Stimulated activated naive B cell treated with anti-CD40 and anti-IgM and Interleukin-4, amounts not matched to agents 10 μg/mL and 1 μg/mL and 100 μg/mL, for 72 hours (primary cell): ENCODE measurements around the gene UNC45B.

ENCODE experiments used
- ATAC-seq, 2 donors: fragments of 150-1000 bp; cut with Tn5 transposase; replicated peaks; 2 replicates each; pipeline ENCODE4 v1.10.0; 2021; ENCODE audit warnings: moderate library complexity in 1 of 2
- DNase-seq: peaks from one replicate; pipeline ENCODE4 v3.0.0; 2021
- H3K27ac Mint-ChIP-seq: one replicate; pipeline ENCODE4 v1.8.0; 2022; ENCODE audit warnings: mild to moderate bottlenecking, mixed read lengths
- H3K27me3 Mint-ChIP-seq, 2 donors: one replicate each; pipeline ENCODE4 v1.8.0; 2022; ENCODE audit warnings: mixed read lengths in 2 of 2
- H3K36me3 Mint-ChIP-seq, 2 donors: one replicate each; pipeline ENCODE4 v1.8.0; 2022; ENCODE audit warnings: mixed read lengths in 2 of 2, mild to moderate bottlenecking in 1 of 2
- H3K4me1 Mint-ChIP-seq, 2 donors: one replicate each; pipeline ENCODE4 v1.8.0; 2022; ENCODE audit warnings: mixed read lengths in 2 of 2, mild to moderate bottlenecking in 1 of 2
- H3K4me3 Mint-ChIP-seq, 2 donors: one replicate each; pipeline ENCODE4 v1.8.0; 2022; ENCODE audit warnings: mild to moderate bottlenecking in 2 of 2, mixed read lengths in 2 of 2, moderate library complexity in 1 of 2
- H3K9me3 Mint-ChIP-seq, 2 donors: one replicate each; pipeline ENCODE4 v1.8.0; 2022; ENCODE audit warnings: mixed read lengths in 2 of 2, mild to moderate bottlenecking in 1 of 2

The UNC45B gene

DNA sequence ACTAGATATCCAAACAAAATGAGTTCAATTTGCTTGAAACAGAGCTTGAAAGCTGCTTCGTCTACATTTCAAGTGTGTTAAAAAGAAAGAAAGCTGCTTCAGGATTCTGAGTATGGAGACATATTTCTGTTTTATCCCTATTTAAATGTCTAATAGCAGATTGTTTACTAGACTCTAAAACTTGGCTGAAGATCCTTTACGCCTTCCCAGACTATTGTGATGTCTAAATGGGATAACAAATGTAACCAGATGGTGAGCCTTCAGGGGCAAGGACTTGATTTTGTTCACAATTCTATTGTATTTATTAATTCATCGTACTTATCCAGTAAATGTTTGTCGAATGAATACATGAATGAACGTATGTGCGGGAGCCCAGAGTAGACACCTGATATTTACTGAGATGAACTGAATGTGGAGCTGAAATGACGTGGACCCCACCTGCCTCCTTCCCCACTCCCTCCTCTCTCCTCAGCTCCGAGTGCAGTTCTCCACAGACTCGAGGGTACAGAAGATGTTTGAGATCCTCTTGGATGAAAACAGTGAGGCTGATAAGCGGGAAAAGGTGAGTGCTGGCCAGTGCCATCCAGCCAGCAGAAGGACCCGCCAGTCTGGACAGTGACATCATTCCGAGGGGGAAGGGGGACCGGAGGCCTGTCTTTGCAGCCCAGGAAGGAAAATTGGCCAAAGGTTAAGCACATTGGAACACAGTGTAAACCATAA is 5.0 kb downstream of the UNC45B start:
- Mint-ChIP-seq H3K9me3 (no peaks in the 10 kb centered on the region), H3K4me1 (no peaks in the 10 kb centered on the region), H3K27me3 (peaks cover 37 to 46% of the 10 kb centered on the region in 2 donors), H3K4me3 (no peak overlapping the region), H3K36me3 (no peaks in the 10 kb centered on the region), H3K27ac (no peak overlapping the region)
- DNase-seq = no peak
- no peak for ATAC-seq

DNA sequence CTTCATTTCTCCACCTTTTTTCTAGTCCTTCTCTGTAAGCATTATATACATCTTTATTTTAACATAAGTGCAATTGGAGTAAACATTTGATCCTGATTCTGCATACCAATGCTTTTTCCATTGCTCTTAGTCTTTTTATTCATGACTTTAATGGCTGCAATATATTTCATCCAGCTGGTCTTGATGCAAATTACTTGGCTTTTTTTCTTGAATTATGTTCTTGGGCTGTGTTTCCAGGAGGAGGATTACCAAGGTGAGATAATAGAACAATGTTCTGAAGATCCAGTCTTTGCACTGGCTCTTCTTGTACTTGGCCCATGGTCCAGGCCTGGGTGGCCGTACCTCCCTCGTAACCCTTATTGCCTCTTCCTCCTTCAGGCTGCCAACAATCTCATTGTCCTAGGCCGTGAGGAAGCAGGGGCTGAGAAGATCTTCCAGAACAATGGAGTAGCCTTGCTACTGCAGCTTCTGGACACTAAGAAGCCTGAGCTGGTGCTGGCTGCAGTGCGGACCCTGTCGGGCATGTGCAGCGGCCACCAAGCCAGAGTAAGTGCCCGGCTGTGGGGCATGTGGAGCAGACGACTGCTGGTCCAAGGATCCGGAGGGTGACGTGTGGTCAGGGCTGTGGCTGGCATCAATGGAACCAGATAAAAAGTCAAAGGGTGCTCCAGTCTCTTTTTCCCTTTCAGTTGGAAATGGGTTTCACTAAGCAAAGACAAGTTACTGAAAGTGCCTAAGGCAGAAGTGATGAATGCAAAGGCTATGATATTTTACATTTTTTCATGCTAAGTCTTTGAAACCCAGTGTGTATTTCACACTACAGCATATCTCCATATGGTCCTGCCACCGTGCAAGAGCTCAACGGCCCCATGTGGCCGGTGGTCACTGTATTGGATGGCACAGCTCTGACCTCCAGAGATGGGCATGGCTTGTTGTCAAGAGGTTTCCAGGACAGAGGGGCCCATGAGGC is 6.9 kb downstream of the UNC45B start:
- Mint-ChIP-seq H3K27me3 (peaks cover 34 to 39% of the 10 kb centered on the region in 2 donors), H3K4me1 (no peaks in the 10 kb centered on the region), H3K27ac (no peak overlapping the region), H3K9me3 (no peaks in the 10 kb centered on the region), H3K36me3 (no peaks in the 10 kb centered on the region), H3K4me3 (no peak overlapping the region)
- no peak for DNase-seq
- no peak for ATAC-seq

DNA sequence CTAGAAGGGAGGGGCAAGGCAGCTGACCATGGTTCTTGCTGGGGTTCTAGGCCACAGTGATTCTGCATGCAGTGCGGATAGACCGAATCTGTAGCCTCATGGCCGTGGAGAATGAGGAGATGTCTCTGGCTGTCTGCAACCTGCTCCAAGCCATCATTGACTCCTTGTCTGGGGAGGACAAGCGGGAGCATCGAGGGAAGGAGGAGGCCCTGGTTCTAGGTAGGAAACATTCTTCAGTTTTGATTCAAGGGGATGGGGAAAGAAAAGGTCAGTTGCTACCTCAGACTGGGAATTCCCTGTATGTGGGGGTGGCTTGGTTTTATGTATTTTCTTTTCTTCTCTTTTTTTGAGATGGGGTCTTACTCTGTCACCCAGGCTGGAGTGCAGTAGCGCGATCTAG is 7.6 kb downstream of the UNC45B start:
- Mint-ChIP-seq H3K4me1 (no peaks in the 10 kb centered on the region), H3K36me3 (no peaks in the 10 kb centered on the region), H3K9me3 (no peaks in the 10 kb centered on the region), H3K4me3 (no peak overlapping the region), H3K27ac (no peak overlapping the region), H3K27me3 (peaks cover 33 to 36% of the 10 kb centered on the region in 2 donors)
- ATAC-seq = no peak
- DNase-seq = no peak

DNA sequence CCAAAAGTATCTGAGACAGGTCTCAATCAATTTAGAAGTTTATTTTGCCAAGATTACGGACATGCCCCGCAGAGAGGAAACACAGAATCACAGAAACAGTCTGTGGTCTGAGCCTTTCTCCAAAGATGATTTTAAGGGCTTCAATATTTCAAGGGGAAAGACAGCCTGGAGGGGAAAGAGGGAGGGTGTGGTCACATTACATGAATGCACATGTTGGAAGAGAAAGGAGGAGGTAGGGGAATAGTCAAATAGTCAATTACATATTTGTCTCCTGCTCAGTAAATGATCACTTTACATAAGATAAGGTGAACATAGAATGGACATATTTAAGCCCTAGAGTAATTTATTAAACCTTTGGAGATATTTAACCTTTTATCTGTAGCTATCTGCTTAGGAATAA is 12.3 kb downstream of the UNC45B start:
- no peak for DNase-seq
- Mint-ChIP-seq H3K4me1 (no peaks in the 10 kb centered on the region), H3K4me3 (no peak overlapping the region), H3K36me3 (no peaks in the 10 kb centered on the region), H3K27me3 (peaks cover 40 to 69% of the 10 kb centered on the region in 2 donors), H3K9me3 (no peaks in the 10 kb centered on the region), H3K27ac (no peak overlapping the region)
- no peak for ATAC-seq

DNA sequence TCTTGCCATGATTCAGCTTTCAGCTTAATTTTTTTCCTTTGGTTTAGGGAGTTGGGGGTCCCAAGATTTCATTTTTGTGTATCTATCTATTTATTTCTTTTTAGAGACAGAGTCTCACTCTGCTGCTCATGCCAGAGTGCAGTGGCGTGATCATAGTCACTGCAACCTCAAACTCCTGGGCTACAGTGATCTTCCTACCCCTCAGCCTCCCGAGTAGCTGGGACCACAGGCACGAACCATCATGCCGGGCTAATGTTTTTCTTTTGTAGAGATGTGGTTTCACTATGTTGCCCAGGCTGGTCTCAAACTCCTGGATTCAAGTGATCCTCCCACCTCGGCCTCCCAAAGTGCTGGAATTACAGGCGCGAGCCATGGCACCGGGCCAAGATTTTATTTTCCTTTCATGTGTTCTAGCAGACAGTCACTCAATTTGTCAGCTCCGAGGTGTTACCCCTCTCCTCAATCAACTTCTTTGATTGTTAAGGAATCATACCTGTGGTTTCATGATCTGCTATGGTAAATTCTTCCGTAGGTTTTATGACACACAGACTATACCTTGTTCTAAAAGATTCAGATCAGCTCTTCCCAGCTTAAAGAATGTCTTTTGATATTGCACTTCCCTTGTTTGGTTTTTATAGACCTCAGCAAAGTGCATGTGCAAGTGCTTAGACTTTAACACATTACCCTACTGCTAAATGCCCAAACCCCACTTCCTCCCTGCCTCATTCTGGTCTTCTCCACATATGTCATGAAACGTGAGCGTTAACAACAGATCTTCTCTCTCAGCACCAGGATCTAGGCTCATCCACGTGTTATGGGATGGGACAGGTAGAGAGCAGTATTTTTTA is 13.0 kb downstream of the UNC45B start:
- no peak overlapping the region for H3K27ac Mint-ChIP-seq
- DNase-seq (no peak), ATAC-seq (no peak)
- H3K36me3 Mint-ChIP-seq = no peaks in the 10 kb centered on the region
- H3K27me3 Mint-ChIP-seq = peaks cover 45 to 75% of the 10 kb centered on the region in 2 donors
- H3K4me3 Mint-ChIP-seq = no peak overlapping the region
- H3K4me1 Mint-ChIP-seq = no peaks in the 10 kb centered on the region
- no peaks in the 10 kb centered on the region for H3K9me3 Mint-ChIP-seq

DNA sequence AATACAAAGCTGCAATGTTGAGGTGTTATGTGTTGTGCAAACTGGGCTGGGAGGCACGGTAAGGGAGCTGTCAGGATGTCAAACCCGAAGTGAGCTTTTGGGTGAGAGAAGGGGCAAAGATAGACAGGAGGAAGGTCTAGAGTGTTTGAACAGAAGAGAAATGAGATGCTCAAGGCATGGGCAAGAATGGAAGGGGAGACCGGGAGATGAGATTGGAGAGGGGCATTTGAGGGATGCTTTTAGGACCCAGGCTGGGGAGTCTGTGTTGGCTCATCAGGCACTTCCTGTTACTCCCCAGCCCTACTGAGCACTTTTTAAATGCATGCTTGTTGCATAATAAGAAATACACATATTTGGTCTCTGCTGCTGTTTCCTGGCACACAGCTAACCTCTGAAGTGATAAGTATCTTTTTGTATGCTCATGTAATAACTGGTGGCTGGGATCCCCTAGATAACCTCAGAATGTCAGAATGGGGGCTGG is 13.7 kb downstream of the UNC45B start:
- H3K27ac Mint-ChIP-seq = no peak overlapping the region
- no peaks in the 10 kb centered on the region for H3K36me3 Mint-ChIP-seq
- DNase-seq (no peak), ATAC-seq (no peak)
- H3K4me1 Mint-ChIP-seq = no peaks in the 10 kb centered on the region
- H3K4me3 Mint-ChIP-seq = no peak overlapping the region
- no peaks in the 10 kb centered on the region for H3K9me3 Mint-ChIP-seq
- H3K27me3 Mint-ChIP-seq = peaks cover 43 to 68% of the 10 kb centered on the region in 2 donors

DNA sequence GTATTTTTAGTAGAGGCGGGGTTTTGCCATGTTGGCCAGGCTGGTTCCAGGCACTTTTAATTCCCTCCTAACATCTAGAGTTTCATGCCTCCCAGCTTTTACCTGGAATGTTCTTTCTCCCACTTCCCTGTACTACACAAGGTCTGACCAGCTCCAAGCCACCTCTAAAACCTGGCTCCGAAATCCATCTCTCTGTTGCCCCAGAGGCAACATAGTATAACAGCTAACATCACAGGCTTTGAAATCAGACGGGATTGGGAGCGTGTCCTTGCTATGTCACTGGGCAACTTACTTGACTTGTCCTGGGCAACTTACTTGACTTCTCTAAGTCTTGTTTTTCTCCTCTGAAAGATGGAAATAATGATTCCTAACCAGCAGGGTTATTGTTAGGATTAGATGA is 15.1 kb downstream of the UNC45B start:
- no peaks in the 10 kb centered on the region for H3K4me1 Mint-ChIP-seq
- ATAC-seq (no peak), DNase-seq (no peak)
- no peak overlapping the region for H3K4me3 Mint-ChIP-seq
- no peaks in the 10 kb centered on the region for H3K36me3 Mint-ChIP-seq
- no peak overlapping the region for H3K27ac Mint-ChIP-seq
- no peaks in the 10 kb centered on the region for H3K9me3 Mint-ChIP-seq
- H3K27me3 Mint-ChIP-seq = peaks cover 46 to 66% of the 10 kb centered on the region in 2 donors

DNA sequence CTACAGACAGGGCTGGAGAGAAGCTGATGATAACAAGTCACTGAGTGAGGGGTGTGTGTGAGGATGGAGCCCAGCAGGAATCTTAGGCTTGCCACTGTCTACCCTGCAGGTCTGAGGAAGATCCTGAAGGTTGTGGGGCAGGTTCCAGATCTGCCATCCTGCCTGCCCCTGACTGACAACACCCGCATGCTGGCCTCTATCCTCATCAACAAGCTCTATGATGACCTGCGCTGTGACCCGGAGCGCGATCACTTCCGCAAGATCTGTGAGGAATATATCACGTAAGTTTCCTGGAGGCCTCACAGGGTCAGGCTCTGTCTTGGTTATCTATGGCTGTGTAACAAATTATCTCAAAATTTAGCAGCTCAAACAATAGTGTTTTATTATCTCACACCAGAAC is 16.3 kb downstream of the UNC45B start:
- no peak for DNase-seq
- Mint-ChIP-seq H3K36me3 (no peaks in the 10 kb centered on the region), H3K27ac (no peak overlapping the region), H3K27me3 (peaks cover 47 to 62% of the 10 kb centered on the region in 2 donors), H3K9me3 (no peaks in the 10 kb centered on the region), H3K4me3 (no peak overlapping the region), H3K4me1 (no peaks in the 10 kb centered on the region)
- ATAC-seq = no peak

DNA sequence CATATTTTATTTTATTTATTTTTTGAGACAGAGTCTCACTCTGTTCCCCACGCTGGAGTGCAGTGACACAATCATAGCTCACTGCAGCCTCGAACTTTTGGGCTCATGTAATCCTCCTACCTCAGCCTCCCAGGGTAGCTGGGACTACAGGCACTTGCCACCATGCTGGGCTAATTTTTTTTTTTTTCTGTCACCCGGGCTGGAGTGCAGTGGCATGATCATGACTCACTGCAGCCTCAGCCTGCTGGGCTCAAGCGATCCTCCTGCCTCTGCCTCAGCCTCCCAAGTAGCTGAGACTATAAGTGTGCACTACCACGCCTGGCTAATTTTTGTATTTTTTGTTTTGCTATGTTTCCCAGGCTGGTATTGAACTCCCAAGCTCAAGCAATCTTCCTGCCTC is 17.1 kb downstream of the UNC45B start:
- Mint-ChIP-seq H3K36me3 (no peaks in the 10 kb centered on the region), H3K27me3 (peaks cover 46 to 56% of the 10 kb centered on the region in 2 donors), H3K4me3 (no peak overlapping the region), H3K9me3 (no peaks in the 10 kb centered on the region), H3K27ac (no peak overlapping the region), H3K4me1 (no peaks in the 10 kb centered on the region)
- DNase-seq (no peak), ATAC-seq (no peak)

DNA sequence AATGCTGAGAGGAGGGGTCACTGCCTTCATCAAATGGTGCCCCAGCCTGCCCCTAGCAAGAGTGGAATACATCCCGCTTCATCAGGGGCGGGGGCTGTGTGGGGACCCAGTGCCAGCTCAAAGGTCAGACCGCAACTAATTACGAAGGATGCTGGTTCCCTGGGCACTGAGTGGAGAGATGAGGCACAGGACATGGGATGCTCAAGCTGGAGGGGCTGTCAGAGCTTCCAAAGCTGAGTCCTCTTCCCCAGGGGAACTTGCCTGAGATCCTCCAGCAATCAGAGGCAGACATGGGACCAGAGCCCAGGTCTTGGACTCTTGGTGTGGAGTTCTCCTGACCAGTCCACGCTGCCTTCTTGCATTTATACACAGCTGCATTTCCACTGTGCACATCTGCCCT is 18.9 kb downstream of the UNC45B start:
- Mint-ChIP-seq H3K4me1 (no peaks in the 10 kb centered on the region), H3K4me3 (no peak overlapping the region), H3K9me3 (no peaks in the 10 kb centered on the region), H3K27ac (no peak overlapping the region), H3K36me3 (no peaks in the 10 kb centered on the region), H3K27me3 (peaks cover 40 to 43% of the 10 kb centered on the region in 2 donors)
- ATAC-seq = no peak
- DNase-seq = no peak

DNA sequence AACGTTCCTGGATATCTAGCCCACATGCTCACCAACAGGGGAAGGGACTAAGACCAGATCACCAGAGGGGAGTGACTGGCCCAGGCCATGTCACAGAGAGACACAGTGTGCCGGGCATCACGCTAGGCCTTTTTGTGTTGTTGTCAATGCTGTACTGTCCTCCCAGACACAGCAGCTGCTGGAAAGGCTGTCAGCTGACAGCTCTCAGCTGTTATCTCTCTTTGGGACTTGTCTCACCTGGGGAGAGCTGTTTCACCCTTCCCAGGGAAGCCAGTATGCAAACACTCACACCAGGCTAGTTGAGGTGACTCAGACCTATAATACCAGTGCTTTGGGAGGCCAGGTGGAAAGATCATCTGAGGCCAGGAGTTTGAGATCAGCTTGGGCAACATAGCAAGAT is 19.4 kb downstream of the UNC45B start:
- Mint-ChIP-seq H3K9me3 (no peaks in the 10 kb centered on the region), H3K4me1 (no peaks in the 10 kb centered on the region), H3K27ac (peak overlapping the region; percentile 6), H3K36me3 (no peaks in the 10 kb centered on the region), H3K4me3 (no peak overlapping the region), H3K27me3 (peaks cover 40% of the 10 kb centered on the region in 2 donors)
- DNase-seq (no peak), ATAC-seq (no peak)

DNA sequence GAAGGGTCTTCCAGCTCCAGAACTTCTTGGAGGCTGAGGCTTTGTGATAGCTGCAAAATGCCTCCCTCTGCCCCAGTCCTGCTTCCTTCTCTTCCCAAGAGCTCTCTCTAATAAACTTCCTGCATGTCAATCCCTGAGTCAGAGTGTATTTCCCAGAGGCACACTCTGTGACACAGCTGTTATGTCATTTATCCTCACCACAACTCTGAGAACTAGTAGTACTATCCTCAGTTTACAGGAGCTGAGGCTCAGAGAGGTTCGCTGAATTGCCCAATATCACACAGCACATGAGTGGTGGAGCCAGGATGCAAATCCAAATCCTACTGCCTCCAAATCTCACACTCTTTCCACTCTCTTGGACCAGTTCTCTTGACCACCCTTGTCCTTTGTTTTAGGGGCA is 20.0 kb downstream of the UNC45B start:
- Mint-ChIP-seq H3K27ac (no peak overlapping the region), H3K36me3 (no peaks in the 10 kb centered on the region), H3K27me3 (peaks cover 34 to 40% of the 10 kb centered on the region in 2 donors), H3K9me3 (no peaks in the 10 kb centered on the region), H3K4me3 (no peak overlapping the region), H3K4me1 (no peaks in the 10 kb centered on the region)
- DNase-seq (no peak), ATAC-seq (no peak)

DNA sequence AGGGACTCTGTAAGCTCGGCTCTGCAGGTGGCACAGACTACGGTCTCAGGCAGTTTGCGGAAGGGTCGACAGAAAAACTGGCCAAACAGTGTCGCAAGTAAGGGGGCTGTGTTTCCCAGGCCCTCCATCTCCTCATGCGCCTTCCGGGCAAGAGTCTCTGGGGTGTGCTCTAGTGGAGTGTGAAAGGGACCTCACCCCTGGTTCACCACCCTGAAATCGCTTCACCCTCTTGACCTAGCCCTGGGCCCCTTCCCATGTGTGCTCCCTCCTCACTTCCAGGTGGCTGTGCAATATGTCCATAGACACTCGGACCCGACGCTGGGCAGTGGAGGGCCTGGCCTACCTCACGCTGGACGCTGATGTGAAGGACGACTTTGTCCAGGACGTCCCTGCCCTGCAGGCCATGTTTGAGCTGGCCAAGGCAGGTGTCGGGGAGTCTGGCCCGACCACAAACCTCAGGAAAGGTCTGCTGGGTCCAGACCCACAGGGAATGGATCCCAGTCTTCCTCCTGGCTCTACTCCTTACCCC is 22.3 kb downstream of the UNC45B start:
- no peak for DNase-seq
- no peaks in the 10 kb centered on the region for H3K4me1 Mint-ChIP-seq
- ATAC-seq = no peak
- H3K4me3 Mint-ChIP-seq = no peak overlapping the region
- no peaks in the 10 kb centered on the region for H3K9me3 Mint-ChIP-seq
- H3K27me3 Mint-ChIP-seq = peaks cover 26 to 31% of the 10 kb centered on the region in 2 donors
- H3K27ac Mint-ChIP-seq = no peak overlapping the region
- no peaks in the 10 kb centered on the region for H3K36me3 Mint-ChIP-seq
